NCI-H69 (cell line): ENCODE results near the gene EPB41L4A.

Experiments used
- DNase-seq: peaks from one replicate; lab custom pipeline; 2025; lab: John Stamatoyannopoulos, UW

Gene EPB41L4A

DNA sequence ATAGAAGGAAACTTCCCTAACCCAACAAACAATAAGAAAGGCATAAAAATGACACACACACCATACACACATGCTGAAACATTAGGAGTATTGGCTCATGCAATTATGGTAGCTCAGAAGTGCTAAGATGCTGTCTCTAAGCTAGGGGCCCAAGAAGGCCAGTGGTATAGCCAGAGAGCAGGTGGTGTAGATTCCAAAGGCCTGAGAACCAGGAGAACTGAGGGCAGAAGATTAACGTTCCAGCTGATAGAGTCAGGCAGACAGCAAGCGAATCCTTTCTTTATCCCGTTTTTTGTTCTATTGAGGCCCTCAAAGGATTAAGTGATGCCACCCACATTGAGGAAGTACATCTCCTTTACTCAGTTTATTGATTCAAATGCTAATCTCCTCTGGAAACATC, 262.9 kb downstream of the EPB41L4A start:
- no peak for DNase-seq

DNA sequence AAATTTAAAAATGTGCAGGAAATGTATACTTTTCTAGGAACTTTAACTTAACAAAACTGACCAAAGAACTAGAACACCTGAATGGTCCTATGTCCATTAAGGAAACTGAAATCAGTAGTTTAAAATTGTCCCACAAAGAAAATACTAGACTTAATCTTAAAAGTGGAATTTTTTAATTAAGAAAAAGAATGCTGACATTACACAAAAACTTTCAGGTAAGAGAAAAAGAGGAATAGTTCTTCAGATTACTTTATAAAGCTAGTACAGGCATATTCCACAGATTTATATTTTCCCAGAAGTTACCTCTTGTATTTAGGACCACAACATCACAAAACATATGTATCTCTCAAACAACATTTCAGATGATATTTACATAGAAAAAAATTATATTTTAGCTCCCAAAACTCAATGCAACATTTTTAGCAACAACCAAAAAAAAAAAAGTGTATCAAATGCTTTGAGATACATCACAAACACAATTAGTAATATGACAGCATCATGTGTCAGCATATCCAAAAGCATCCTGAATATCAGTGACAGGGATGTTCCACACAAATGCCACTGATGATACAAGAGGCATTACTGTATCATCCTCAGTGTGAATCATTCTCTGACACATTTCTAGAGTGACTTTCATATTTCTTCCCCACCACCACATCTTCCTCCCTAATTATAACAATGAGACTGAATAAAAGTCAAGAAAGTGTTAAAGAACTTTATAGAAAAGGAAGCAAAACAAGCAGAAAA, 264.0 kb downstream of the EPB41L4A start:
- no peak for DNase-seq

DNA sequence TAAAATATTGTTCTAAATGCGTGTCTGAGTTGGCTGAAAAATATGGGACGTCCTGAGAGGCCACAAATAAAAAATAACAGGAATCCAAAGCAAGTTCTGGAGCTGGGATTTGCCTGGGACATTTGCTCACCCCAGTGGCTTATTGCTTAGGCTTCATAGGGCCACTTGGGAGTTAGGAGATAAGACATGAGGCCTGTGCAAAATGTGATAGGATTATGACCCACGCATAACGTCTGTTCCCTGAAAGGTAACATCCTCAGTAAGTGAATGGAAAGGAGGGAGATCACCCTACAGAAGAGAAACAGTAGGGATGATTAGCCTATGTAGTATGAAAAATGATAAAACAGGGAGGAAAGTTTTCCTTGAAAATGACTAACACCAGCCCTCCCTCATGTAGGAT, 269.4 kb downstream of the EPB41L4A start:
- DNase-seq, result no peak

DNA sequence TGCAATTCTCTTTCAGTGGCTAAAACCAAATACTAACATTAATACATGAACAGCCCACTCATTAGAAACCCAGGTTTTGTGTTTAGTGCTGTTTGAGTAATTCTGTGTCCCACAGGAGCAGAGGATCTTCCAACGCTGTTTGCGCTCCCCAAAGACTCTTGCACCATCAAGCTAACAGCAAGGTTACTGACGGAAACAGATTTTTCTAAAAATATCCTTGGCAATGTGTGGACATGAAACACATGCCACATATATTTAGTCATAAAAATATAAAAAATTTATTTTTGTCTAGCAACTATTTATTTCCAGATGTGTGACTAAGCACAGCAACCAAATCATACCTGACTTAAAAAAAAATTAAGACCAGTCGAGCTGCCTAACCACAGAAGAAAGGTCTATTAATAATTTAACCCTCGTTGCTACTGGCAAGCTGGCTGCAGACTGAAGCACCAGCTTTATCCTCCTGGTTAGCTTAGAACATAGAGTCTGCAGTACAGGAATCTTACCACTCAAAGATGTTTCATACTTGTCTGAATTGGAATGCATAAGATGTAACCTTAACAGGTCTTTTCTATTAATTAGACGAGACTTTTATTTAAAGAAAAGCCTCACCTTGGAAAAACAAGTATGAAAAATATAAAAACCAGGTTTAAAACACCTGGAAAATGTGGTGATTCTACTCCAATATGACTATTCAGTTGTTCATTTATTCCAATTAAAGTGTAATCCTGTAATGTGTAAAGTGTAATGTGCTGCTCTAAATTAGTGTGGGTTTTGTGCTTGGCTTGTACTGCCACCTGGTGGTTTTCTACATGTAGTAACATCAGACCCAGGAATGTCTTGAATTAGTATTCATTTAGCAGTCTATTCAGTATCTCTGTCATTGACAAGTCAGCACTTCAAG, 272.5 kb downstream of the EPB41L4A start:
- DNase-seq, result peak; percentile 72

DNA sequence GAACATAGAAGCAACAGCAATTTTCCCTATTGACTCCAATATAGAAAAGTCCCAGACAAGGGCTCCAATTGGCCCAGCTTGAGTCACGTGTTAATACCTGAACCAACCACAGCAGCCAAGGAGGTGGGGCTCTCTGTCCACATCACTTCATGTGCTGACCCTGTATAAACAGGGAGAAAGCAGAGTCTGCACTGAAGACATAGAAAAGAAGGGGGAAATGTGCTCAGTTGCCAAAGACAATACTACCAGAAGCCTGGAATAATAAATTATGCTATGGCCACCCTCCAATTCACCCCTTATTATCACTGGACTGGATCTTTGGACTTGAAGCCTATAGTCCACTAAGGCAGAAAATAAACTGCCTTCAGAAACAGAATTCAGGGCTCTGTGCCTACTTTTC, 275.4 kb downstream of the EPB41L4A start:
- DNase-seq, result no peak

DNA sequence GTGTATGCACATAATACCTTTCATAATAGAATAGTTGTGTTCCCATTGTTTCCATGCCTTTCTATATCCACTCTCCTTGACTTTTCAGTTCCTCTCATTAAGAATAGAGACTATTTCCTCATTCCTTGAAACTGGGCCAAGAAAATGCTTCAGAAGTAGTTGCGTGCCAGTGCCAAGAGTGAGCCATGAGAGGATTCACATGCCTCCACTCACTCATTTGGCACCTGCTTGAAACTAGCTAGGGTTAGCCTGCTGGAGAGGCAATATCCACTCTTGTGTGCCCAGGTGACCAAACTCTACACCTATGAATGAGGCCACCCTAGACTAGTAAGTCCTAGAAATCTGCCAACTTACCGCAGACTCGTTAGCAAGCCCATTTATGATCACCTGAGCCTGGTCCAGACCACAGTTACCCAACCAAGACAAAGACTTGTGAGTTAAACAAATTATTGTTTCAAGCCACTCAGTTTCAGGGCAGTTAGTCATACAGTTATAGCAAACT, 276.3 kb downstream of the EPB41L4A start:
- no peak for DNase-seq

DNA sequence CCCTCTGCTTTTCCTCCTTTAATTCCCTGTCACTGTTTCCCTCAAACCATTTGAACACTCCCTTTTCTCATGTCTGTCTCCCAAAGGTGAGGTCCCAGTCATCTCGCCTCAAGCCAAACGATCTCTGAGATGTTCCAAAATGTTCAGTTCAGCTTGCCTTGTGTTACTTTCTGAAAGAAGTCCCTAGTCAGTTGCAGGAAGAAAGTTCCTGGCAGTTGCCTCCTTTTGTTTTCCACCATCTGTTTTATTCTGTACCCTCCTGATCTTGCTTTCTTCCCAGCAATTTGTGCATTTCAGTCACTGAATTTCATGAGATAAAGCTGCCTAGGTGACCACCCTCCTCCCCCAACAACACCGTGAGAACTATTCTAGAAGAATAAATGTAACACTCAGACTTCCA, 277.5 kb downstream of the EPB41L4A start:
- no peak for DNase-seq

DNA sequence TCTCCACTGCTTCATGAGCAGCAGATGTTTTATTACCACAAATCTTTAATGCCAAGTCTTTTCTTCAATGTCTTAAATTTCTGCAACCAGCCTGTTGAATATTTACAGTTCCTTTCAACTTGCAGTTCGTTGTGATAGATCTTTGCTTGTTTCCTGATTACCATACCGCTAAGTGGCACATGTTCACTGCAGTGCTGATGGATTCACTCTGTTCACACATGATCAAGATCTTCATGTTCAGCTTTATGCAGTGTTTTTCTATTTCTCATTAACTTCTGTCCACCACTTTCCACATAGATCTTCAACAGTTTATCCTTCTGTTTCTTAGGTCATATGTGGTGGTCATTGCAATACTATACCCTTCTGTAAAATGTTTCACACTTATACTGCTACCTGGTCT, 280.6 kb downstream of the EPB41L4A start:
- DNase-seq, result no peak

DNA sequence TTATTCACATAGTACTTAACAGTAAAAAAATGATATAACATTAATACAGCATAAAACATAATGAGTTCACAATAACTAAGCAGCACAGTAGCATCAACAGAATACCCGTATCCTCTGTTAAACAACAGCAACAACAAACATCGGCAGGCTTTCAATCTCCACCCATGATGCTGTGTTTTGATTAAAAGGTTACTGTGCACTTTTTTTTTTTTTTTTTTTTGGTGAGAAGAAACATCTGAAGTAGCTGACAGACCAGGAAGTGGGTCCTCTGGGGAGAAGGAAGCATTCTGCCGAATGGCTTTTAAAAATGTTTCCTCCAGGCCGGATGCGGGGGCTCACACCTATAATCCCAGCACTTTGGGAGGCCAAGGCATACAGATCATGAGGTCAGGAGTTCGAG, 282.3 kb downstream of the EPB41L4A start:
- no peak for DNase-seq

DNA sequence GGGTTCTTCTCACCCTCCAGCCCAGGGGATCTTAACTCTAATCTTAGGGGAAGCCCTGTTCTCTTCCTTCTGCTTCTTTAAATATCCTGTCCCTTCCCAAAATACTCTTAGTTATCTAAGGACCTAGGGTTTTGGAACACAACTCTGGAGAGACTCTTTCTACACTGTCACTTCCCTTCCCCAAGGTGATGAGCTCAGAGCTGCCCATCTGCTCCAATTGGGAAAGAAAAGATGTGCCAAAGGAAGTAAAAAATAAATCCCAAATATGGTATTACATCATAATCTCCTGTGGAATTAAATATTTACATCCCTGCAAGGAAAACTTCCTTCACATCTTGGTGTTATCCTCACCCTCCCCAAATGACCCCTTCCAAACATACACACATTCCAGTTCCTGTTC, 291.2 kb downstream of the EPB41L4A start:
- DNase-seq, result no peak

DNA sequence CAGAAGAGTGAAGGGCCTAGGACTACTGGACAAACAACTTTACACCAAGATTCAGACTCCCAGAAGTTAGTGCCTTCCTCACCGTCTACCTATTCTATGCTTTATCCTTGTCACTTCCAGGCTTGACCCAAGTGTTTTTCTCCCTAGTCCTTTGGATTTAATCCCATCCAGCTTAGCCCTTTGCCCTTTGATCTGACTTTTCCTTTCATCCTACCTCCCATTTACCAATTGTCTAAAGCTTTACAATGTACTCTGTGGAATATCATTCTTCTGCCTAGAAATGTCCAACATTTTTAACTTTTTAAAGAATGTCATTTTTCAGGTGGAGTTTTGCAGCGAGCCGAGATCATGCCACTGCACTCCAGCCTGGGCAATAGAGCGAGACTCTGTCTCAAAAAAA, 292.1 kb downstream of the EPB41L4A start:
- no peak for DNase-seq

DNA sequence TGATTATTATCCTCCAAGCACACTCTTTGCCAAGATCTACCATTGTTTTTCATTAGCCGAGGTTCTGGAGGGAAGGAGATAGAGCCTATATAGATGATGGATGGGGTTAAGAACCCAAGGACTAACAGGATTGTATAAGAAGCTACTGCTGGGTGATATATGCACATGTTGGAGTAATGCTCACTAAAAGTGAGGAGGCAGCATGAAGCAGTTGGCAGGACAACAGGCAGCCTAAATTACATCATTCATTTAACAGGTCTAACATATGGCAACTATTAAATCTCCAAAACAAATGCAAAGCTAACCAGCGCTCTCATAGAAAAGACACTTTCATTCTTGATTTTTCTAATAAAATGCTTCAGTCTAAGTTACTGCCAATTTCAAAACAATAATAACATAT, 293.2 kb downstream of the EPB41L4A start:
- DNase-seq, result peak; percentile 11

DNA sequence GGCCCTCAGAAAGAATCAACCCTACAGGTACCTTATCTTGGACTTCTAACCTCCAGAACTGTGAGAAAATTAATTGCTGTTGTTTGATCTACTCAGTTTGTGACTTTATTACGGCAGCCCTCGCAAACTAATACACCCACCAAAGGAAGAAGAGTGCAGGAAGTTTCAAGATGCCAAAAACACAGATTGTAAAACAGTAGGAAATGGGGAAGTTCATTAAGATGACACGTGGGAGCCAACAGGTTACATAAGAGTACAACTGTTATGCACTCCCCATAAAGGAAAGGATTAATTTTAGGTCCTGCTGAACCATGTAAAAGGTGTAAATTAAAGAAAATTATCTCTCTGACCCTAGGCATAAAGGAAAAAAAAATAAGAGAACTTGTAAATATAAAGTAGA, 294.3 kb downstream of the EPB41L4A start:
- DNase-seq, result no peak

DNA sequence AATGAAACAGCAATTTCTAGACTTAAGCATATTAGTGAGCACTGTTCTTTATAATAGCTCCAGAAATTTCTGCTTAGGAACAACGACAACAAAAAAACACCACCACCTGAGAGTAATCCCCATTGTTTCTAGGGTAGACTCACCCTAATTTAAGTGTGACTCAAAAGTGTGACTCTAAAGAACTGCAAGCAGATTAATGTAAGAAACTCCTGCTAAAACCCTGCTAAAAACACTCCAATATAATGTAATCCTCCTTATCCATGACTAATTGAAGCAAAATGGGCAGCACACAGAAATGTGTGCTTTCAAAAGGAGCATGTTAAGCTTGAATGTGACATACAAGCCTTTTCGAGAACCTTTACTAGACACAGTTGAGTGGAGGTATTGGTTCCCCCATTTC, 296.0 kb downstream of the EPB41L4A start:
- DNase-seq, result no peak

DNA sequence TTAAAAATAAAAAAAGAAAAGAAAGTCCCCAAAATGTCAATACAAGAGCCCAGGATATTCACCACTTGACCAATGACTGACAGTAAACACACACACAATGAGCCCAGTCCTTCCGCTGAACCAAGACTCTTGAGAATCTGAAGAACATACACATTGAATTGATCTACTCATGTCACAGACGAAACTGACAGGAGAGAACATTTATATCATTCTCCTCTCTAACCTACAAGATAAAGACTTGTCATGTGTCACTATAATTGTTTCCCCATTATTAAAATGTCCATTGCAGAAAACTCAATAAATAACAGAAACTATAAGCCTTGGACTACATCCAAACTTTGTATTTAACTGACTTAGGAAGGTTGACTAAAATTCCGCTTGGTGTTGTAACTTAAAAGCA, 296.7 kb downstream of the EPB41L4A start:
- no peak for DNase-seq

DNA sequence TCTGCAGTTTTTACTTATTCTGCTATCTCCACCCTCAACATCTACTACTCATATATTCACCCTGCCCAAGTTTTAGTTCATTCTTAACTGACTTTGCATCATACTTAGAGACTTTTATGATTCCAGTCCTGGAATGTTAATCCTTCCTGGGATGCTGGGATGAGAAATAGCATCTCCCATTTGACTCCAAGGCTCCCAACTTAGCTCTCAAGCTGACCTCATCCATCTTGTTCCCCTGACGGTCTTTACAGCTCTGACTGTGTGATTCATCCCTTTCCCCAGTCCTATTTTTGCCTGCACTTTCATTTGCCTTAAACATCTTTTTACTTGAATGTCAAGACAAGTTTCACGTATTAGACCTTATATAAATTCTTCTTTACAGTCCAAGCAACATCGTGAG, 297.8 kb downstream of the EPB41L4A start:
- DNase-seq, result no peak

DNA sequence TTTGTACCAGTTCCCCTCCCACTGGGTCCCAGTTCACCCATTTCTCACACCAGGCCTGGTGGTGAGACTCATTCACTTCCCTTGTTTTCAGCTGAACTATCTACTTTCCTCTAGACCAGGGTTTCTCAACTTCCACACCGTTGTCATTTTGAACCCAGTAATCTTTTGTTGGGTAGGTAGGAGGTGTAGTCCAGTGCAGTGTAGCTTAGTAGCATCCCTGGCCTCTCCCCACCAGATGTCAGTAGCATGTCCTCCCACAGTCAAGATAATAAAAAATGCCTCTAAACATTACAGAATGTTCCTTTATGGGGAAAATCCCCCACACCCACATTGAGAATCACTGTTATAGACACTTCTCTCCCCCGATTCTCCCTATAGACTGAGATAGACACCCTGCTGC, 299.1 kb downstream of the EPB41L4A start:
- DNase-seq, result no peak

DNA sequence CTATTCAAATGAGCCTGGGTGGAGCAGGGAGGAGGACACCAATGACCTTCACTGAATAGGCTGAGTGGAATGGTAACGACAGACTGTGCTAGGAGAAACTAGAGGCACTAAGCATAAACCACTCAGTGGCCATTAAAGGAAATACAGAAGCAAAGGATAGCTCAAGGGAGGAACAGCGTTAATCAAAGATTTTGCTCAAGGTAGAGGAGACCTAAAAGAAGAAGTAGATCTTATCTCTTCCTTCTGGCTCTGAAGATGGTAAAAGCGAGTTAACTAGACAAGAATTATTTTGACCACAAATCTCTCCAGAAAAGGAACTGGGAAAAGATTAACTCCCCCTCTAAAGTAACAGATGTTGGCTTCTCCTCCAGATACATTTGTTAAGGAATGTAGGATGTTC, 299.6 kb downstream of the EPB41L4A start:
- DNase-seq, result peak; percentile 7

DNA sequence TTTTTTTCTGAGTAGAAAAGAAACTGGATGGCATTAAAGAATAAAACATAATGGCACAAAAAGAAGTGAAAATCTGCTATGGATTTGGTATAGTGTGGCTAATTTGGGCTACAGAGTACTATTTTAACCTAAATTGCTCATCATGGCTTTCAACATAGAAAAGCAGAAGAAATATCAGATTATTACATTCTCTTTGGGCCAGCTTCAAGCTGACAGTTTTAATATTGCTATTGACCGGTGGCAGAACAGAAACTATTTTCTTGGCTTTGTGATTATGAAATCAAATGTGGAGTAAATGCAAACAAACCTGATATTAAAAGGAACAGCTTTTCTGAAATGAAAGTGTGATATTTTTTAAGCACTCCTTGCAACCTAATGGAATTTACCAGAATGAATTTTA, 301.5 kb downstream of the EPB41L4A start:
- no peak for DNase-seq

DNA sequence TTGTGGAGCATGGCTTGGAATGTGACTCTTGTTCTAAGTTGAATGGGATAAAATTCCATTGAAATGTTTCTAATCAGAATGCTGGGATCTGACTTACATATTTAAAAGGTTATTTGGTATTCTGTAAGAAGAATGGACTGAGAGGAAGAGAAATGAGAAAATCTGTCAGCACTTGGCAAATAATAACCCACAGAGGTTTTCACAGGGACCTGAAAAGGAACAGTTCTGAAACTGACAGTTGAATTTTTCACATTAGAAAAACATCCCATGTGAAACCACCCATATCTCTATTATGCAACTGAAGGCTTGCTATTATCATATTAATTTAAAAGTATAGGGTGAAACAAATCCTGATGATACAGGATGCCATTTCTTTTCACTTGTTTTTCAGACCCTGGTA, 302.7 kb downstream of the EPB41L4A start:
- DNase-seq, result no peak

DNA sequence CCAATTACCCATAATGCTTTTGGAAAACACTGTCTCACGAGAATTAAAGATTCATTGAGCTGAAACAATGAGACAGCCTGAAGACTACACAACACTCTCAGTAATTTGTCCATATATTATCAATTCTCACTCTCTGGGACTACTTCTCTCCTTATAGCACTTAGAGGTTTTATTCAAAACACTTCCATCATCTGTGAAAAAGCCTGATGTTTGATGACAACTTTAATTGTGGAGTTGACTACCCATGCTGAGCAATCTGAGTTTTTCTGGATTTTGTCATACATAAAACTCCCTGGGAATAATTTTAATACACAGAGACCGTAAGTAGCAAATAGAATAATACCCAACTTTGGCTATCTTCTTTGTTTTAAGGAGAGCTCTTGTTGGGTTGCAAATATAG, 305.5 kb downstream of the EPB41L4A start:
- DNase-seq, result no peak
